HG03159 (cell line): ENCODE data around the gene ACKR3.

Experiments
- ATAC-seq: cut with Tn5 transposase; IDR thresholded peaks from one replicate; pipeline ENCODE4 v1.9.1; 2021; ENCODE audit warnings: mild to moderate bottlenecking, moderate library complexity; ENCODE audit not compliant: unreplicated experiment

Gene ACKR3

DNA sequence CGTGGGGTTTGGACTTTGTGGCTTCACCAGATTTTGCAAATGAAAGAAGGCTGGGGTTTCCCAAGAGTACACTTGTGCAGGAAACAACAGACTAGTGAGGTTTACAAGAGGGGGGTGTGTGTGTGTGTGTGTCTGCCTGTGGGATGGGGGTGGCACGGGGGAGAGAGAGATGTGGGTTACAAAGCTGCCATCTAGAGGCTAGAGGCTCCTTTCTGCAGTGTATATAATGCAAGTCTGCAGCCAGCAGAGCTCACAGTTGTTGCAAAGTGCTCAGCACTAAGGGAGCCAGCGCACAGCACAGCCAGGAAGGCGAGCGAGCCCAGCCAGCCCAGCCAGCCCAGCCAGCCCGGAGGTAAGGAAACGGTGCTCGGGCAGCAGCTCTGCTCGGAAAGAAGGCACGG is at the start of gene ACKR3:
Gene ACKR3, plus strand, starts transcription at position 253 of the 401 bp plus-strand sequence. CDS start 10,641 bp downstream, outside the sequence.
- peak; percentile 76 for ATAC-seq

DNA sequence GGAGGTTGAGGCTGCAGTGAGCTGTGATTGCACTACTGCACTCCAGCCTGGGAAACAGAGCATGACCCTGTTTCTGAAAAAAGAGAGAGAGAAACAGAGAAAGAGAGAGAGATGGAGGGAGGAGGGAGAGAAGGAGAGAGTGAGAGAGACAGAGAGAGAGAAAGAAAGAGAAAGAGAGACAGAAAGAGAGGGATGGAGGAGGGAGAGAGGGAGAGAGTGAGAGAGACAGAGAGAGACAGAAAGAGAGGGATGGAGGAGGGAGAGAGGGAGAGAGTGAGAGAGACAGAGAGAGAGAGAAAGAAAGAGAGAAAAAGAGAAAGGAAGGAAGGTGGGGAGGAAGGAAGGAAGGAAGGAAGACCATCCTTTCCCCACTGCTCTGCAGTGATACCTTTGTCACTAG is 48.1 kb upstream of the ACKR3 start:
- no peak for ATAC-seq

- no peak for ATAC-seq
Observed at GRCh38 chr2:236523249-236523648, 46.4 kb upstream of the ACKR3 start.

DNA sequence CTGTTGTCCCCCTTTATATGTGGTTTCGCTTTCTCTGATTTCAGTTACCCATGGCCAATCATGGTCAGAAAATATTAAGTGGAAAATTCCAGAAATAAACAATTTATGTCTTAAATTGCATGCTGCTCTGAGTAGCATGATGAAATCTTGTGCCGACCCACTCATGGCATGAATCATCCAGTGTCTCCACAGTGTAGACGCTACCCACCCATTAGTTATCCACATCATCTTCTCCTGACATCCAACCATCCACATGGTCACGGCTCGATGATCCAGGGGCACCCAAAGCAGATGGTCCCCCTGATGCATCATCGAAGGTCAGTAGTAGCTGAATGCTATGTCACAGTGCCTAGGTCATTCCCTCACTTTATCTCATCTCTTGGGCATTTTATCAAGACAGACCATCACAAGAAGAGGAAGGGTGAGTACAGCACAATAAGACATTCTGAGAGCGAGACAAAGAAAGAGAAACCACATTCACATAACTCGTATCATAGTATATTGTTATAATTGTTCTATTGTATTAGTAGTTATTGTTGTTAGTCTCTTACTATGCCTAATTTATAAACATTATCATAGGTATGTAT is 44.1 kb upstream of the ACKR3 start:
- no peak for ATAC-seq

GRCh38 chr2:236526455-236527158 is 43.0 kb upstream of the ACKR3 start:
- no peak for ATAC-seq

DNA sequence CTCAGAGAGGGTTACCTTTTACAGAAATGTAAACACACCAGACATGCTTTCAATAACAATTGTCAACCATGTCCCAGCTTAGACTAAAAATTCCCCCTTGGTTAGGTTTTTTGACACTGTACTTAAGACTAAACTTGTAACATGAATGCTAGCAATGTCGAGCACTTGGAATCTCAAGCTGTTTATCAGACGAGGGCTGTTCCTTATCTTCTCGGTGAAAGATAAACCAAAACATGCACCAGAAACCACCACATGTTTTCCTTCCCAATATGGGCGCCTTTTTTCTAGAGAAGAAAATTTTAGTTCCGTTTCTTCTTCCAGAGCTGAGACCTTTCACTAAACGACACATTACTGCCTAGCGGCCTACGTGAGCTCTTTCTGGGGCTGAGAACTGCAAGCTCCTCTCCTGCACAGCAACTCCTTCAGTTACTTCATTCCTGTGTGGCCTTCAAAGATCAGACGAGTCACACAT is 42.4 kb upstream of the ACKR3 start:
- ATAC-seq: no peak

- ATAC-seq: no peak
Observed at GRCh38 chr2:236529606-236530005, 40.0 kb upstream of the ACKR3 start.

- ATAC-seq: no peak
Observed at GRCh38 chr2:236530512-236530911, 39.1 kb upstream of the ACKR3 start.

- ATAC-seq: no peak
Observed at GRCh38 chr2:236531195-236531594, 38.4 kb upstream of the ACKR3 start.

GRCh38 chr2:236531996-236532395 is 37.6 kb upstream of the ACKR3 start:
- no peak for ATAC-seq

DNA sequence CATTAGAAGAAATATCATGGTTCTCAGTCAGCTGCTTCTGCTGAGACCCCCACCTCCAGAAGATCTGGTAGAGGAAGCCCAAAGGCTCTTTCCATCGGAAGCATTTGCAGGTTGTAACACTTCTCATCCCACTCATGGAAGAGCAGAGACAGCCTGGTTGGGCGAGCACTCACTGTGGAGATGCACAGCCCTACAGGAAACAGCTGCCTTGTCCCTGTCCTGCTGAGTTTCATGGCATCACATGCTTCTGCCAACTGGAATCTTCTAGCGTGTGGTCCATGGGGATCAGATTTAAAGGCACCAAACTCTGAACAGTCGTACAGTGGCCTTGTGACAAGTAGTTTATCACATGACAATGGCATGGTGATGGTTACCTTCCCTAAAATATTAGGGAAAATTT is 36.3 kb upstream of the ACKR3 start:
- no peak for ATAC-seq

DNA sequence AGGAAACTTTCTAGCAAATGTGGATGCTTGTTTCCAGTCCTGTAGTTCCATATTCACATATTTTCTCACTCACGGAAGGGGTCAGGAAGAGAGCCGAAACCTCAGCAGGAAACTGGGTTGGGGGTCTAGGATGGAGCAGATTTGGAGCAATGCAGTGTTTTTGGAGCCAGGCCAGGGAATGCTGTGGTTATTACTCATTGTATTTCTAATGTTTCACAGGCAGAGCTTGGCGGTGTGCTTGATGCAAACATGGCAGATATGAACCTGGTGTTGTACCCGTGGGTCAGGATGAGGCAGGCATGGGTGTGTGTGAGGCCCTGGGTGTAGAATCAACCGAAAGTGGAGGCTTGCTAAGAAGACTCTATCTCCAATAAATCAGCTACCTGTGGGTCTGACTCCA is 34.6 kb upstream of the ACKR3 start:
- ATAC-seq: no peak

- peak; percentile 63 for ATAC-seq
Observed at GRCh38 chr2:236536727-236537398, 32.8 kb upstream of the ACKR3 start.

- peak; percentile 60 for ATAC-seq
Observed at GRCh38 chr2:236538242-236538641, 31.4 kb upstream of the ACKR3 start.

GRCh38 chr2:236541008-236541562 is 28.5 kb upstream of the ACKR3 start:
- no peak for ATAC-seq

- no peak for ATAC-seq
Observed at GRCh38 chr2:236544362-236544761, 25.3 kb upstream of the ACKR3 start.

GRCh38 chr2:236545248-236545658 is 24.4 kb upstream of the ACKR3 start:
- peak; percentile 62 for ATAC-seq

- peak; percentile 59 for ATAC-seq
Observed at GRCh38 chr2:236545814-236546480, 23.7 kb upstream of the ACKR3 start.

- ATAC-seq: no peak
Observed at GRCh38 chr2:236546561-236547002, 23.0 kb upstream of the ACKR3 start.

GRCh38 chr2:236547725-236548124 is 21.9 kb upstream of the ACKR3 start:
- no peak for ATAC-seq
